Measurements from ENCODE around the gene TTC9B. TPM values are rescaled to one million over a fixed set of nuclear protein-coding genes. Genes with fewer than 3 reads are reported as not detected.

The TTC9B gene
- total and polyA plus RNA-seq, 4 donors = 0.14 TPM; not detected in 3

GRCh38 chr19:40247735-40248262, 29.6 kb upstream of the TTC9B start:
- 75% methylated on average over 12 of the region's 12 CpGs for WGBS
- TF ChIP-seq HNF4G (IDR thresholded peaks at IDR 0.05) = no peak
- TF ChIP-seq ATF3 (IDR thresholded peaks at IDR 0.05) = no peak
- DNase-seq (ENCODE audit: low spot score) = no peak
- H3K9ac ChIP-seq (ENCODE audit: low read depth in 1 of 2, low read length in 2 of 2) = no peak overlapping the region
- H3K36me3 ChIP-seq (ENCODE audit: control insufficient read depth in 4 of 4, insufficient read depth in 3 of 4, low read depth in 1 of 4, low read length in 3 of 4) = peaks cover 0 to 15% (median 3%) of the 10 kb centered on the region in 4 donors
- H3K27me3 ChIP-seq (ENCODE audit: control insufficient read depth in 4 of 4, insufficient read depth in 4 of 4, low read length in 3 of 4) = no peaks in the 10 kb centered on the region
- H3K27ac ChIP-seq (ENCODE audit: low read depth in 1 of 2, low read length in 2 of 2) = no peak overlapping the region
- no peaks in the 10 kb centered on the region for H3K9me3 ChIP-seq (ENCODE audit: control insufficient read depth in 4 of 4, low read length in 3 of 4)
- peaks cover 0 to 56% (median 28%) of the 10 kb centered on the region in 4 donors for H3K4me1 ChIP-seq (ENCODE audit: control insufficient read depth in 4 of 4, insufficient read depth in 4 of 4, low read length in 3 of 4)
- no peak overlapping the region for H3K4me3 ChIP-seq (ENCODE audit: low read depth in 1 of 3, low read length in 3 of 3)

- Histone ChIP-seq H3K27me3 (ENCODE audit: control insufficient read depth in 4 of 4, insufficient read depth in 4 of 4, low read length in 3 of 4) (no peaks in the 10 kb centered on the region), H3K4me1 (ENCODE audit: control insufficient read depth in 4 of 4, insufficient read depth in 4 of 4, low read length in 3 of 4) (peaks cover 0 to 55% (median 29%) of the 10 kb centered on the region in 4 donors), H3K36me3 (ENCODE audit: control insufficient read depth in 4 of 4, insufficient read depth in 3 of 4, low read depth in 1 of 4, low read length in 3 of 4) (peaks cover 0 to 11% (median 4%) of the 10 kb centered on the region in 4 donors), H3K9ac (ENCODE audit: low read depth in 1 of 2, low read length in 2 of 2) (no peak overlapping the region), H3K9me3 (ENCODE audit: control insufficient read depth in 4 of 4, low read length in 3 of 4) (no peaks in the 10 kb centered on the region), H3K4me3 (ENCODE audit: low read depth in 1 of 3, low read length in 3 of 3) (no peak overlapping the region), H3K27ac (ENCODE audit: low read depth in 1 of 2, low read length in 2 of 2) (no peak overlapping the region)
- TF ChIP-seq JUND (IDR thresholded peaks at IDR 0.05) (no peak), TAF1 (conservative IDR thresholded peaks at IDR 0.05) (no peak), YY1 (IDR thresholded peaks at IDR 0.05) (no peak), SP1 (IDR thresholded peaks at IDR 0.05) (no peak), NR2F2 (IDR thresholded peaks at IDR 0.05) (no peak), CTCF (IDR thresholded peaks at IDR 0.05; ENCODE audit: low read depth, low read length, missing input control) (no peak), EGR1 (IDR thresholded peaks at IDR 0.05; ENCODE audit: low read depth in 2 of 2) (no peak), ZBTB33 (IDR thresholded peaks at IDR 0.05) (no peak), FOXA2 (IDR thresholded peaks at IDR 0.05) (no peak), FOXA1 (IDR thresholded peaks at IDR 0.05) (no peak), REST (IDR thresholded peaks at IDR 0.05) (no peak), HNF4G (IDR thresholded peaks at IDR 0.05) (no peak), RXRA (IDR thresholded peaks at IDR 0.05) (no peak), HNF4A (conservative IDR thresholded peaks at IDR 0.05) (no peak), RAD21 (IDR thresholded peaks at IDR 0.05) (no peak), ATF3 (IDR thresholded peaks at IDR 0.05) (no peak), MAX (IDR thresholded peaks at IDR 0.05) (no peak)
- 98% methylated on average over 6 of the region's 6 CpGs for WGBS
- DNase-seq (ENCODE audit: low spot score) = no peak
Measured at GRCh38 chr19:40247178-40247577, 29.0 kb upstream of the TTC9B start.

All from liver (tissue), 9 donors.